SKM-1 treated with dmso at 0.1 percent for 144 hours (cell line): ENCODE results near the gene SMAGP.

ENCODE experiments used
- DNase-seq: peaks from one replicate; lab custom pipeline; 2025; ENCODE audit not compliant: unreplicated experiment; lab: John Stamatoyannopoulos, UW

The SMAGP gene

GRCh38 chr12:51198568-51199365 lies 71.4 kb downstream of the SMAGP start:
- no peak for DNase-seq

- DNase-seq: no peak
Measured at GRCh38 chr12:51197736-51198567, 72.3 kb downstream of the SMAGP start.

GRCh38 chr12:51196547-51196946 lies 73.7 kb downstream of the SMAGP start:
- no peak for DNase-seq

- no peak for DNase-seq
Measured at GRCh38 chr12:51195841-51196240, 74.4 kb downstream of the SMAGP start.
